ENCODE data around the gene RHOD.

DNA sequence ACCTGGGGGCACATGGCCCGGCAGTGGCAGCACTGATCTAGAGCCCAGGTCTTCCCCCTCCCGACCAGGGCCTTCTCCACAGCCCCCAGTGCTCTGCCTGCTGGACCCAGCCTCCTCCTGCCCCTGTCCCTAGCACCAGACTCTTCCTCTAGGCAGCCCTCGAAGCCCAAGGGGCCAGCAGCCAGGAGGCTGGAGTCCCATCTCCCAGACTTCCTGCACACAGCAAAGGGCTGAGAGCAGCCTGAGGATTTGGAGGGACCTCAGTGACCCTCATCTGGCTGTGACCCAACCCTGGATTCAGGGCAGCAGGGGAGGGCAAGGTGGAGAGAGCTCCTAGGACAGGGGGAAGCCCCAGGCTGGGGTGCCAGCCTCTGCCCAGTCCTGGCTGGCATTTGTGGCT is 3.0 kb downstream of the RHOD start:
- TF ChIP-seq, protein P1, sequence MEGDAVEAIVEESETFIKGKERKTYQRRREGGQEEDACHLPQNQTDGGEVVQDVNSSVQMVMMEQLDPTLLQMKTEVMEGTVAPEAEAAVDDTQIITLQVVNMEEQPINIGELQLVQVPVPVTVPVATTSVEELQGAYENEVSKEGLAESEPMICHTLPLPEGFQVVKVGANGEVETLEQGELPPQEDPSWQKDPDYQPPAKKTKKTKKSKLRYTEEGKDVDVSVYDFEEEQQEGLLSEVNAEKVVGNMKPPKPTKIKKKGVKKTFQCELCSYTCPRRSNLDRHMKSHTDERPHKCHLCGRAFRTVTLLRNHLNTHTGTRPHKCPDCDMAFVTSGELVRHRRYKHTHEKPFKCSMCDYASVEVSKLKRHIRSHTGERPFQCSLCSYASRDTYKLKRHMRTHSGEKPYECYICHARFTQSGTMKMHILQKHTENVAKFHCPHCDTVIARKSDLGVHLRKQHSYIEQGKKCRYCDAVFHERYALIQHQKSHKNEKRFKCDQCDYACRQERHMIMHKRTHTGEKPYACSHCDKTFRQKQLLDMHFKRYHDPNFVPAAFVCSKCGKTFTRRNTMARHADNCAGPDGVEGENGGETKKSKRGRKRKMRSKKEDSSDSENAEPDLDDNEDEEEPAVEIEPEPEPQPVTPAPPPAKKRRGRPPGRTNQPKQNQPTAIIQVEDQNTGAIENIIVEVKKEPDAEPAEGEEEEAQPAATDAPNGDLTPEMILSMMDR (IDR thresholded peaks at IDR 0.05; ENCODE audit: insufficient read depth, low read depth, low read length) = no peak
- no peak for TF ChIP-seq EZH2 (IDR thresholded peaks at IDR 0.05; ENCODE audit: insufficient read depth, low read length)

All from astrocyte (in vitro differentiated cells and primary cell).